Measurements from ENCODE around the gene VWA8.

Gene VWA8

DNA sequence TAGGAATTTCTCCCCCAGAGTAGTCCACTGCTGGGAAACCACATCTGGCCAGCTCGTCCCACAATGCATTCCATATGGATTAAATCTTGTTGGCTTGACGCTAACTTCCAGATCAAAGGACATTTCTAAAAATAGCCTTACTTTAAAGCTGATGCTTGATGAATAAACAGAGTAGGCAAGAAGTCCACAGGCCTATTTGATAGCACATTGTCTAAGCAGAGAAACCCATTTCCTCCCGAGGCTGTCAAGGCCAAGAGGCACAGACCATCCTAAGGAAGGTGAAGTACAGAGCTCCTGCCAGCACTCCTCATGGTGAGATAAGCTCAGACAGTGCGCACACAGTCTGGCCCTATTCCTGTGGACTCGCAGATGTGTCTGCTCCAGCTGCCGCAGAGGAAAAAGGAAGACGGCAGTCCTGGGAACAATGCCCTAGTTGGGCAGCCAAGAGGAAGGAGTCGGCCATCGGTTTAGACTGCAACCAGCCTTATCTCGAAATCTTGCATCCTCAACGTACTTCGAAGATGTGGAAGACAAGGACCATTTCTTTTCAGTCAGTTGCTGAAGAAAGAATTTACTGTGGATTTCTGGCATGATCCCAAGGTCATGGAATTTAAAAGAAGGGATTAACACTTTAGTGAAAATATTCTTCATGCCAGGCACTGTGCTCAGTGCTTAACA is 346.8 kb downstream of the VWA8 start:
- no peak for DNase-seq (ENCODE audit: low spot score)

GRCh38 chr13:41613471-41613870 is 347.4 kb downstream of the VWA8 start:
- no peak for DNase-seq (ENCODE audit: low spot score)

GRCh38 chr13:41611385-41611784 is 349.5 kb downstream of the VWA8 start:
- no peak for DNase-seq (ENCODE audit: low spot score)

DNA sequence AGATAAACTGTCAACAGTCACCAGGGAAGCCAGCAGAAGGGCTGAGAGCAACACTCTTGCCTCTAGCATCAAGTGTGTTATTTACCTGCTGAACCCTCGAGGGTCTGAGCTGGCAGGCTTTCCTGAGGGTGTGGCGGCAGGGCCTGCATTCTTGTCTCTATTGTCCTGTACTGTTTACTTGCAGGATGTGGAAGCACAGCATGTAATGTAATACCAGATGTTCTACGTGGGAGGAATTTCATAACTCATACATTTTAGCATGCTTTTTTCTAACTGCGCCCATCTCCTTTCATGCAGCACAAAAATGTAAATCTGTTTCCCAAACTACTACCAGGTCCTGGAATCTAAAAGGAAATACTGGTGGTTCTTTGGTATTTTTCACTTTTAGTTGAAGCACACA is 350.5 kb downstream of the VWA8 start:
- DNase-seq (ENCODE audit: low spot score) = no peak

GRCh38 chr13:41609828-41610227 is 351.1 kb downstream of the VWA8 start:
- DNase-seq (ENCODE audit: low spot score) = no peak

DNA sequence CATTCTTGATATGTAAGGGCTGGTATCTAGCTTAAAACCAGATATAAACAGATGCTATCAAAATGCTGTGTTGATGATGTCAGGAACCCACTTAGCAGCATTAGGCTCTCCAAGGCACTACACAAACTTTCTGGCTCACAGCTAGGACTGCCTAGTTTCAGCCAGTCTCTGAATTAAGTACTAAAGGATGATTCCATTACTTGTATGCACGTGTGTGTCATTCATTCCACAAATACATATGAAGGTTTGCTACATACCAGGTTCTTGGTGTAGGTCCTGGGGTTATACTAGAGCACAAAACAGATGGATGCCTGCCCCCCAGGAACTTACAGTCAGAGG is 352.1 kb downstream of the VWA8 start:
- no peak for DNase-seq (ENCODE audit: low spot score)

DNA sequence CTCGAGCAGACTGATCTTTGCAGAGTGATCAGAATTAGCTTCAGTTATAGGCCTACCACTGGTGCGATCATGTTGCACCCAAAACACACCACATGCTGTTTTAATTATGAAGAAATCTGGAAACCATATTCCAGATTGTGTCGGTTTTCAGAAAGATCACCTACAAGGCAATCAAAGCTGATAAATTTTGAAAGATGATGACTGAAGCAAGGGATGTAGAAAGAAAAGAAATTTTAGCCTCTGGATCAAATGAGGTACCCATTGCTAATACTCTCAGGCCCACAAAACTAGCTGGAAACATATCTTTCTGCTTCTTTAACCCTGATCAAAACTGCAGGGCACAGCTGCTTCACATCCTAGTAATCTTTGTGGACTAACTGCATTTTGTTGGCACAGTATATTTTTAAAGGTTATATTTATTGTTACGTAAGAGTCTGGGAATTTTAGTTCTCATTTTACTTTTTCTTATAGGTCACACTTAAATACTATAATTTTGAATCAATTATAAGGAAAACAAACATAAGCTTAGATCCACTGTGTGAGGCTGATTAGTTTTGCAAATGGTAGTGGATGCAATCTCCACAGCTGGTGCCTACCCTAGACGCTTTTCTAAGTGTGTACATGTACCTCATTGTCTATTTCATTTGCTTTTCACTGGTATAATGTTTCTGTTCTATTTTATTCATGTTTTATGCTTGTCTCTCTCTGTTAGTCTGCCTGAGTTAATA is 352.6 kb downstream of the VWA8 start:
- no peak for DNase-seq (ENCODE audit: low spot score)

DNA sequence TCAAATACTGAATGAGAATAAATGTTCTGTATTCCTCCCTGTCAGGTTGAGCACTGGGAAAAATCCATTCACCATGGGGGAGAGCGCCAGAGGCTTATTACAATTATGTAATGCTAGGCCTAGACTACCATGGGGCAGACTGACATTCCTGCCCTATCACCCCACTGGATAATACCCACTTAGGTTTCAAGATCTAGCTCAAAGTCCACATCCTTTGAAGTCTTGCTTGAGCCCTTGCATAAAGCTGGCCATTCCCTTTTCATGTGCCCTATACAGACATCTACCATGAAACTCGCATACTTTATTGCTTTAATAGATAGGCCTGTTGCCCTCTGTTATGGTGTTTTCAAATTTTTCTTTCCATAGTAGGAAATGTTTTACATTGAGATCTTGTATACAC is 354.3 kb downstream of the VWA8 start:
- no peak for DNase-seq (ENCODE audit: low spot score)

GRCh38 chr13:41605319-41606285 is 355.3 kb downstream of the VWA8 start:
- DNase-seq (ENCODE audit: low spot score) = no peak

GRCh38 chr13:41603917-41604316 is 357.0 kb downstream of the VWA8 start:
- no peak for DNase-seq (ENCODE audit: low spot score)

DNA sequence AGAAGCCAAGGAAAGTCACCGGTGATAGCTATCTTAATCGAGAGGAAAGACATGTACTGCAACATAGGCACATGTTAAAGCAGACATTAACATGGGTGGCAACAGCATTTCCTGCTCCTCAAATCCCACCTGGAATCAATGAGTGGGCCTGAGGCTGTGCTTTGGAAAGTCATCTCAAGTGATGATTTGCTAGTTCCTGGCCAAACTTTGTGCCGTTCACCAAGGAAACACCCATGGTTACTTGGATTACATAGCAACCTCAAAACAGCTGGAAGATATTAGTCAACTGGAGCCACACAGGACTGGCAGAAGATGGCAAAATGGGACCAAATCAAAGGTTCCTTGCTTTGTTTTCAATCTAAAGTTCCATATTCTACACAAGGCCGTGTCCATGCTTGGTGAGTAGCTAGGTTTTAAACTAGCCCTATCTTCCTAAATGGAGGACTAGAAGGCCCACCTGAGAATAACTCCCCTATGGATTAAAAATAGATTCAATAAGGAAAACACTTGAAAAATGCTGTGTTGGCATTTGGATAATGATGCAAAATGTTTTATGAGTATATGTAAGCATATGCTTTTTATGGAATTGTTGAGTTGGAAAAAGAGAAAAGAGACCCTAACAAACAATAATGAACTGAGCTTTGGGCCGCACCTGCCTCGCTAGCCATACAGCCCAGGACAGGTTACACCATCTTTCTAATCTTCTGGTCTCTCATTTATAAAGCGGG is 359.0 kb downstream of the VWA8 start:
- DNase-seq (ENCODE audit: low spot score) = no peak

DNA sequence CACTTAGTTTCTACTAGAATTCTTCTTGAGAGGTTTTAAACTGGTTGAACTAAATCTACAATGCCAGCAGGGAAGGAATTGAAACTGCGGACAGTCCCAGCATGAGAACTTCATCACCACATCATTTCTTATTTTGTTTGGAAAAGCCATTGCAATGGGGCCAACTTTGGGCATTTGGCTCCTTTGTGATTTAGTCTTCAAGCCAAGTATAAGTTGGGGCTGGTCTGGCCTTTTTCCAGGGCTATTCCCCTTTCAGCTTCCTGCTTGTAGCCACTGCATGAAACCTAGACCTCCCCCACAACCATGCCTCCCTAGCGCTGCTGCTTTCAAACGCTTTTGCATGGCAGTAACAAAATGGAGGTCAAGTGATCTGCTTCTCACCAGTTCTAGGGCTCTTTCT is 361.3 kb downstream of the VWA8 start:
- DNase-seq (ENCODE audit: low spot score) = no peak

DNA sequence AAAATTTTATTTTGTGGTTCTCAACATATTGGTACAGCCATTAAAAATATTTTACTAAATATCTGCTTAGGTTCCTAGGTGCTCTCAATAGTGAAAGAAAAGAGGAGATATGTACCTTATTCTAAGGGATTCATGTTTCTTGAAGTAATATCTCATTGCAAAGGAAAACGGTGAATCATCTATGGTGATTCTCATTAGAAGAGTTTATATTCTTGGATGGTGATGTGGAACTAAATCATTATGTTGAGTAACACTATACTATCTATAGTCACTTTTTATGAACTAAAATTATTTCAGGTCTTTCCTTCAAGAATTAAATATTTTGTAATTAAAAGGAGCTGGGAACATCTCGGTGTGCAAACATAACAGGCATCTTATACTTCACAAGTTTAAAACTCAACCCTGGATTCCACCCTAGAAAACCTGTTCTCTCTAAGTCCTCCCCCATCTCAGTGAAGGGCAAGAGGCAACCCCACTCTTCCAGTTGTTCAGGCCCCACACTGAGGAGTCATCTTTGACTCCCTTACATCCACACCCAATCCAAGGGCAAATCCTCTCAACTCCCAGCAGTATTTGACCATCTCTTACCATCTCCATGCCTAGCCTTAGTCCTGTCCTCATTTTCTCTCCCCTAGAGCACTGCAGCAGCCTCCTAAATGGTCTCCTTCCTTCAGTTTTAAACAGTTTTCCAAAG is 363.4 kb downstream of the VWA8 start:
- no peak for DNase-seq (ENCODE audit: low spot score)

DNA sequence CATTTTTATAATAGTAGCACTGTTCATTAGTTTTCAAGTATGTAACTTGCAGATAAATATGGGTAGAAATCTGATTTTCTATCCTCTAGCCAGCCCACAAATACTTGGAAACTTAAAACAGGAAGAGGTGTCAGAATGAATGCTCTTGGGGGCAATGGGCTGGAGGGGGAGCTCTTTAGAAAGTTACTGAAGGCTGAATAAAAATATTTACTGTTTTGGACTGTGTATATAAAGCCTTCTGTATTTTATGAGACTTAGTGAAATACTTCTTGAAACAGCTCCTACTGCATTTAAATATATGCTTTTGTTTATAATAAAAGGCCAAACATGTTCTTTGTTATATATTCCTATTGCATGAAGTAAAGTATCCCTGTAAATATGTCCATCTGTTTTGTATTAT is 364.7 kb downstream of the VWA8 start:
- no peak for DNase-seq (ENCODE audit: low spot score)

DNA sequence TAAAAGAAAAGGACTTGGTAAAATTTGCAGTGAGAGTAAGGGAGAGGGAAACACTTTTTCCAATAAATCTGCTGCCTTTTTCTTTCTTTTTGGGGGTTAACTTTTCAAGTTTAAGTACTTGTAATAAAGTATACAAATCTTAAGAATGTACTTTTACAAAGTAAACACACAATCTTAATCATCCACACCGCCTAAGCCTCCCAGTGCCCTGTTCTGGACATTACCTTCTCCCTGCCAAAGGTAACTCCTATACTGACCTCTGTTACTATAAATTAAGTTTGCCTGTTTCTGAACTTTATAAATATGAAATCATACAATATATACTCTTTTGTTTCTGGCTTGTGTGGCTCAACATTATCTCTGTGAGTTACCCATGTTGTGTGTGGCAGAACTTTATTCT is 365.6 kb downstream of the VWA8 start:
- DNase-seq (ENCODE audit: low spot score) = no peak

GRCh38 chr13:41590643-41591042 is 370.3 kb downstream of the VWA8 start:
- no peak for DNase-seq (ENCODE audit: low spot score)

GRCh38 chr13:41590122-41590521 is 370.8 kb downstream of the VWA8 start:
- no peak for DNase-seq (ENCODE audit: low spot score)

DNA sequence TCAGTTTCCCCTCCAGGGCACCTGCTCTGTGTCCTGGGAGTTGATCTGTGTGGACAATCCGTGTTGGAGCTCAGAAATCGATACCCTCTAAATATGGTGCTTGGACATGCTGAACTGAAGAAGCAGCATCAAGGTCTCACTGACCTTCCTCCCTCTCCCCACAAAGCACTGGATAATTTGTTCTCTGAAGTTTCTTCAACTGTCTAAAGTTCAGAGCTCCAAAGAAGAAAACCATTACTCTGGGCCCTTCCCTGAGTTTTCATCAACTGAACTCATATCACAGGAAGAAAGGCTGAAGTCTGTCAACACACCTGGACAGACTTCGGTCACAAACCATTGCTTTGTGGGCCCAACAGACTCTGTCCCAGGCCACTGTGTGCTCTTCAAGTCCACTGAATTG is 371.5 kb downstream of the VWA8 start:
- no peak for DNase-seq (ENCODE audit: low spot score)

DNA sequence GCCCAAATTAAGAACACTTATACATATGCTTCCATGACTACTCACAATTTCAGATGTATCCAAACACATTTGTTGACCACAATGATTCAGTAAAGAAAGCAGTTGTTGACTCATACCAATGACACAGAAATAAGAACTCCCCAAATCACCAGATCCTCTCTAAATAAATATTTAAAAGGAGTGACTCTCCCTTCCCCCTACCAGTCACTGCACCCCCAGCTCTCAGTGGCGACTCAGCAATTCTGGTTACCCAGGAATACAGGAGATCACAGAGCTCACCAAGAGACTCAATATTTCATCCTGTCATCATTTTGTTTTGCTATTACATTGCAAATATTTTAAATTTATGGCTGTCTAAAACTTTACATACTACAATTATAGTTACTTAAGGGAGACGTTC is 372.0 kb downstream of the VWA8 start:
- DNase-seq (ENCODE audit: low spot score) = no peak

- no peak for DNase-seq (ENCODE audit: low spot score)
Measured at GRCh38 chr13:41588448-41588847, 372.5 kb downstream of the VWA8 start.

GRCh38 chr13:41587490-41587889 is 373.4 kb downstream of the VWA8 start:
- DNase-seq (ENCODE audit: low spot score) = no peak

- no peak for DNase-seq (ENCODE audit: low spot score)
Measured at GRCh38 chr13:41586216-41586615, 374.7 kb downstream of the VWA8 start.
